Natural killer cell (primary cell): ENCODE results near the gene FTSJ3. TPM values are rescaled to one million over a fixed set of nuclear protein-coding genes. Genes with fewer than 3 reads are reported as not detected.
A peak's percentile ranks its signal among the peaks of the same experiment; 100 is the strongest.
"Not testable (repeated sequence)": the region's sequence is repeated elsewhere in the genome, so short reads cannot be mapped to it uniquely, and the experiment has no call there.

Experiments
- ATAC-seq, 3 donors: fragments of 150-1000 bp in 2 of 3; fragments of 200-7000 bp in 1 of 3; cut with Tn5 transposase; 1 replicate in 1 of 3; 2 replicates in 2 of 3; pipeline ENCODE4 v1.10.0; 2021; ENCODE audit warnings: mild to moderate bottlenecking in 2 of 3, moderate library complexity in 2 of 3
- DNase-seq, 2 donors: peaks; one replicate each; pipeline versions ENCODE4 v3.0.0 to v3.0.0-alpha.2; 2013 to 2021; ENCODE audit warnings: mixed read lengths in 1 of 2
- H3K27ac ChIP-seq: one replicate; pipeline ENCODE4 v1.5.1; 2013; ENCODE audit warnings: mild to moderate bottlenecking, low read length
- H3K27me3 ChIP-seq: one replicate; pipeline ENCODE4 v1.6.1; 2013; ENCODE audit warnings: low read length; ENCODE audit not compliant: control insufficient read depth, insufficient read depth
- H3K36me3 ChIP-seq: one replicate; pipeline ENCODE4 v1.6.1; 2013; ENCODE audit warnings: low read length; ENCODE audit not compliant: control insufficient read depth, insufficient read depth
- H3K4me1 ChIP-seq: one replicate; pipeline ENCODE4 v1.6.1; 2013; ENCODE audit warnings: low read length; ENCODE audit not compliant: control insufficient read depth, insufficient read depth
- H3K4me3 ChIP-seq: one replicate; pipeline ENCODE4 v1.5.1; 2013; ENCODE audit warnings: low read length
- H3K9me3 ChIP-seq: one replicate; pipeline ENCODE4 v1.6.1; 2013; ENCODE audit warnings: low read length; ENCODE audit not compliant: control insufficient read depth, insufficient read depth
- H3K27ac Mint-ChIP-seq, 2 donors: one replicate each; pipeline ENCODE4 v1.8.0; 2022; ENCODE audit warnings: mild to moderate bottlenecking in 2 of 2, mixed read lengths in 2 of 2, moderate library complexity in 1 of 2
- H3K27me3 Mint-ChIP-seq, 2 donors: one replicate each; pipeline ENCODE4 v1.8.0; 2022; ENCODE audit warnings: low read depth in 2 of 2, mixed read lengths in 2 of 2
- H3K36me3 Mint-ChIP-seq: one replicate; pipeline ENCODE4 v1.8.0; 2022; ENCODE audit warnings: mixed read lengths
- H3K4me1 Mint-ChIP-seq, 2 donors: one replicate each; pipeline ENCODE4 v1.8.0; 2022; ENCODE audit warnings: mixed read lengths in 2 of 2
- H3K4me3 Mint-ChIP-seq: one replicate; pipeline ENCODE4 v1.8.0; 2022; ENCODE audit warnings: mild to moderate bottlenecking, moderate library complexity, mixed read lengths
- H3K9me3 Mint-ChIP-seq, 2 donors: one replicate each; pipeline ENCODE4 v1.8.0; 2022; ENCODE audit warnings: mixed read lengths in 2 of 2
- CTCF ChIP-seq: fragments of 200-600 bp; IDR thresholded peaks from one replicate; pipeline ENCODE4 v1.8.0; 2022; ENCODE audit warnings: antibody characterized with exemption
- WGBS: methylation state at CpG from one replicate; pipeline ENCODE4 v1.1.7; 2013; ENCODE audit warnings: missing lambda C conversion rate; ENCODE audit not compliant: insufficient coverage; 5-methylcytosine and 5-hydroxymethylcytosine counted together
- intact Hi-C: fragments of 100-400 bp; cut with micrococcal nuclease; formaldehyde crosslinking; loops from one replicate; pipeline ENCODE4 v1.14.2; 2022
- total RNA-seq, 4 donors: library from RNA; stranded (reverse); fragments of 120-200 nt in 1 of 4; gene quantifications; one replicate each; pipeline versions ENCODE4 v1.2.3 to v1.2.4, GENCODE V29; 2013 to 2022

The FTSJ3 gene
- total RNA-seq, 3 donors from 2014 or later (not counting 1 experiment from before 2014, with no cell fraction given), result 35.2 to 53.5 (median 51.6) TPM

- 89% methylated on average over 1 of the region's 1 CpG for WGBS
- Histone ChIP-seq H3K27me3 (no peaks in the 10 kb centered on the region), H3K36me3 (peaks cover 84% of the 10 kb centered on the region), H3K4me3 (no peak overlapping the region), H3K4me1 (no peaks in the 10 kb centered on the region), H3K27ac (no peak overlapping the region), H3K9me3 (no peaks in the 10 kb centered on the region)
- H3K4me3 Mint-ChIP-seq, result no peak overlapping the region
- no peak for DNase-seq
- H3K27me3 Mint-ChIP-seq, result no peaks in the 10 kb centered on the region
- intact Hi-C loops, result no loop called here
- H3K9me3 Mint-ChIP-seq, result no peaks in the 10 kb centered on the region
- H3K4me1 Mint-ChIP-seq, result no peaks in the 10 kb centered on the region
- no peak for TF ChIP-seq CTCF
- H3K27ac Mint-ChIP-seq, result peak overlapping the region in 1 of 2 donors; percentile 48
- no peak for ATAC-seq
- peaks cover 27% of the 10 kb centered on the region for H3K36me3 Mint-ChIP-seq
Measured at GRCh38 chr17:63804328-63804727, 23.1 kb downstream of the FTSJ3 start.

GRCh38 chr17:63800783-63801182, 26.7 kb downstream of the FTSJ3 start:
- ATAC-seq (no peak), DNase-seq (no peak)
- H3K27ac ChIP-seq, result no peak overlapping the region
- H3K36me3 ChIP-seq, result peaks cover 81% of the 10 kb centered on the region
- WGBS, result 100% methylated on average over 1 of the region's 1 CpG
- no peak for TF ChIP-seq CTCF
- H3K4me1 ChIP-seq, result no peaks in the 10 kb centered on the region
- Mint-ChIP-seq H3K9me3 (no peaks in the 10 kb centered on the region), H3K4me1 (no peaks in the 10 kb centered on the region), H3K36me3 (peaks cover 19% of the 10 kb centered on the region), H3K27me3 (no peaks in the 10 kb centered on the region), H3K4me3 (no peak overlapping the region), H3K27ac (no peak overlapping the region)
- H3K4me3 ChIP-seq, result no peak overlapping the region
- H3K9me3 ChIP-seq, result no peaks in the 10 kb centered on the region
- no peaks in the 10 kb centered on the region for H3K27me3 ChIP-seq
- intact Hi-C loops, result no loop called here

GRCh38 chr17:63798572-63799106, 28.8 kb downstream of the FTSJ3 start:
- Mint-ChIP-seq H3K36me3 (peaks cover 26% of the 10 kb centered on the region), H3K27ac (no peak overlapping the region), H3K27me3 (no peaks in the 10 kb centered on the region), H3K4me3 (no peak overlapping the region), H3K9me3 (no peaks in the 10 kb centered on the region), H3K4me1 (no peaks in the 10 kb centered on the region)
- ATAC-seq (no peak), DNase-seq (no peak)
- no peaks in the 10 kb centered on the region for H3K4me1 ChIP-seq
- peaks cover 83% of the 10 kb centered on the region for H3K36me3 ChIP-seq
- H3K9me3 ChIP-seq, result no peaks in the 10 kb centered on the region
- WGBS, result 100% methylated on average over 1 of the region's 3 CpGs
- no peaks in the 10 kb centered on the region for H3K27me3 ChIP-seq
- H3K27ac ChIP-seq, result no peak overlapping the region
- H3K4me3 ChIP-seq, result no peak overlapping the region
- no peak for TF ChIP-seq CTCF
- intact Hi-C loops, result no loop called here

GRCh38 chr17:63796375-63796774, 31.1 kb downstream of the FTSJ3 start:
- H3K27ac ChIP-seq, H3K27ac Mint-ChIP-seq, H3K9me3 Mint-ChIP-seq, H3K4me3 Mint-ChIP-seq, H3K9me3 ChIP-seq, DNase-seq, H3K4me1 ChIP-seq, ATAC-seq, intact Hi-C loops, H3K27me3 Mint-ChIP-seq, H3K27me3 ChIP-seq, H3K4me1 Mint-ChIP-seq, H3K4me3 ChIP-seq: not testable (repeated sequence)
- WGBS, result 98% methylated on average over 10 of the region's 10 CpGs
- H3K36me3 Mint-ChIP-seq, result peaks cover 36% of the 10 kb centered on the region
- H3K36me3 ChIP-seq, result peaks cover 82% of the 10 kb centered on the region
